ENCODE data around the gene PTPMT1. TPM values are rescaled to one million over a fixed set of nuclear protein-coding genes. Genes with fewer than 3 reads are reported as not detected.

Gene PTPMT1
- total and polyA plus RNA-seq, 8 donors = 35.0 to 75.2 (median 42.0) TPM

GRCh38 chr11:47577460-47578041 lies 12.2 kb downstream of the PTPMT1 start:
- H3K27me3 ChIP-seq = no peaks in the 10 kb centered on the region
- peaks cover 18 to 35% of the 10 kb centered on the region in 2 donors for H3K4me1 ChIP-seq
- TF ChIP-seq CTCF (IDR thresholded peaks at IDR 0.05) = no peak
- peak overlapping the region in 1 of 2 donors; percentile 87 for H3K27ac ChIP-seq
- ATAC-seq (no peak), DNase-seq (no peak)
- H3K9me3 ChIP-seq = no peaks in the 10 kb centered on the region
- H3K36me3 ChIP-seq = peaks cover 0 to 74% of the 10 kb centered on the region in 2 donors
- intact Hi-C loops (cut with DNase I) = no loop called here
- peak overlapping the region in 1 of 2 donors; percentile 97 for H3K4me3 ChIP-seq

- H3K9me3 ChIP-seq = no peaks in the 10 kb centered on the region
- ATAC-seq (peak; percentile 98), DNase-seq (peak; percentile 90 to 95 (median 92))
- no peaks in the 10 kb centered on the region for H3K27me3 ChIP-seq
- H3K4me1 ChIP-seq = peaks cover 18 to 35% of the 10 kb centered on the region in 2 donors
- peak within 1 kb of the TSS; percentile 87 to 89 for H3K27ac ChIP-seq
- no peak for TF ChIP-seq CTCF (IDR thresholded peaks at IDR 0.05)
- intact Hi-C loops (cut with DNase I) = no loop called here
- peaks cover 0 to 74% of the 10 kb centered on the region in 2 donors for H3K36me3 ChIP-seq
- peak within 1 kb of the TSS; percentile 95 to 97 for H3K4me3 ChIP-seq
Measured at GRCh38 chr11:47578524-47579494, 13.4 kb downstream of the PTPMT1 start, which contains the start of the genes KBTBD4 and NDUFS3. KBTBD4 (minus strand) TSS chr11:47578970; CDS start chr11:47578951, 19 bp downstream. NDUFS3 (plus strand) TSS chr11:47579074; CDS start chr11:47579092, 18 bp downstream.

GRCh38 chr11:47583844-47584243 lies 18.4 kb downstream of the PTPMT1 start:
- DNase-seq (no peak), ATAC-seq (no peak)
- intact Hi-C loops (cut with DNase I) = no loop called here
- H3K27me3 ChIP-seq = no peaks in the 10 kb centered on the region
- H3K9me3 ChIP-seq = no peaks in the 10 kb centered on the region
- peaks cover 0 to 56% of the 10 kb centered on the region in 2 donors for H3K36me3 ChIP-seq
- H3K4me1 ChIP-seq = peaks cover 7 to 23% of the 10 kb centered on the region in 2 donors
- no peak overlapping the region for H3K4me3 ChIP-seq
- no peak overlapping the region for H3K27ac ChIP-seq
- no peak for TF ChIP-seq CTCF (IDR thresholded peaks at IDR 0.05)

GRCh38 chr11:47586098-47586855 lies 20.9 kb downstream of the PTPMT1 start, which contains the start of gene FAM180B:
FAM180B (plus strand) TSS chr11:47586678; CDS start chr11:47586769, 91 bp downstream.
- intact Hi-C loops (cut with DNase I) = no loop called here
- peaks cover 0 to 9% of the 10 kb centered on the region in 2 donors for H3K4me1 ChIP-seq
- DNase-seq (no peak), ATAC-seq (no peak)
- H3K27ac ChIP-seq = no peak within 1 kb of the TSS
- peaks cover 0 to 22% of the 10 kb centered on the region in 2 donors for H3K27me3 ChIP-seq
- peaks cover 0 to 47% of the 10 kb centered on the region in 2 donors for H3K36me3 ChIP-seq
- H3K4me3 ChIP-seq = no peak within 1 kb of the TSS
- no peaks in the 10 kb centered on the region for H3K9me3 ChIP-seq
- TF ChIP-seq CTCF (IDR thresholded peaks at IDR 0.05) = no peak

Measured in left lung (tissue), 10 donors.